WTC11 (cell line): ENCODE data around the gene DHDH. TPM values are rescaled to one million over a fixed set of nuclear protein-coding genes. Genes with fewer than 3 reads are reported as not detected.

ENCODE experiments used
- ATAC-seq: fragments of 200-7000 bp; cut with Tn5 transposase; 2 replicates; pipeline ENCODE4 v1.10.0; 2021; ENCODE audit warnings: mild to moderate bottlenecking, moderate library complexity
- CTCF ChIA-PET: fragments of 300-600 bp; sonication (Branson Sonifier 250); formaldehyde crosslinking; loops from one replicate; lab custom pipeline; 2021; ENCODE audit warnings: antibody characterized with exemption; lab: Charles Lee
- POLR2A ChIA-PET: fragments of 350-600 bp; sonication (Branson Sonifier 250); formaldehyde crosslinking; loops from one replicate; lab custom pipeline; 2021; ENCODE audit warnings: antibody characterized with exemption; lab: Charles Lee
- DNase-seq: peaks from one replicate; pipeline ENCODE4 v3.0.0; 2021; ENCODE audit warnings: low spot score
- H3K27ac Mint-ChIP-seq: 2 replicates; pipeline ENCODE4 v1.8.0; 2021; ENCODE audit warnings: mixed read lengths
- H3K27me3 Mint-ChIP-seq: 2 replicates; pipeline ENCODE4 v1.8.0; 2021; ENCODE audit warnings: low read depth, mild to moderate bottlenecking, moderate library complexity, mixed read lengths
- H3K36me3 Mint-ChIP-seq: 2 replicates; pipeline ENCODE4 v1.8.0; 2021; ENCODE audit warnings: mixed read lengths
- H3K4me1 Mint-ChIP-seq: 2 replicates; pipeline ENCODE4 v1.8.0; 2022; ENCODE audit warnings: mixed read lengths
- H3K4me3 Mint-ChIP-seq: 2 replicates; pipeline ENCODE4 v1.8.0; 2021; ENCODE audit warnings: mild to moderate bottlenecking, moderate library complexity, mixed read lengths
- H3K9me3 Mint-ChIP-seq: 2 replicates; pipeline ENCODE4 v1.8.0; 2021; ENCODE audit warnings: mixed read lengths
- CDX4 ChIP-seq: fragments of 250-450 bp; sonication (Bioruptor Pico); IDR thresholded peaks from 2 replicates; pipeline ENCODE4 v1.9.0; 2021; ENCODE audit warnings: moderate library complexity, mild to moderate bottlenecking, inconsistent platforms, borderline replicate concordance
- CREB1 ChIP-seq: sonication (generic); formaldehyde crosslinking; IDR thresholded peaks from 2 replicates; pipeline ENCODE4 v1.8.0; 2023; ENCODE audit warnings: mild to moderate bottlenecking, missing genetic modification reagents
- CREM ChIP-seq: sonication (generic); formaldehyde crosslinking; IDR thresholded peaks from 2 replicates; pipeline ENCODE4 v1.8.1; 2022; ENCODE audit warnings: mild to moderate bottlenecking, missing genetic modification reagents, moderate library complexity
- CTCF ChIP-seq: fragments of 200-600 bp; IDR thresholded peaks from 2 replicates; pipeline ENCODE4 v1.8.0; 2022; ENCODE audit warnings: antibody characterized with exemption
- ETV6 ChIP-seq: sonication (generic); formaldehyde crosslinking; IDR thresholded peaks from 2 replicates; pipeline ENCODE4 v1.8.1; 2022; ENCODE audit warnings: mild to moderate bottlenecking, missing genetic modification reagents
- FOXK1 ChIP-seq: sonication (generic); formaldehyde crosslinking; IDR thresholded peaks from 2 replicates; pipeline ENCODE4 v1.8.0; 2022; ENCODE audit warnings: mild to moderate bottlenecking, moderate library complexity, missing genetic modification reagents
- HMGXB4 ChIP-seq: sonication (generic); formaldehyde crosslinking; IDR thresholded peaks from 2 replicates; pipeline ENCODE4 v1.8.1; 2023; ENCODE audit warnings: mild to moderate bottlenecking, moderate library complexity, missing genetic modification reagents
- MXD4 ChIP-seq: fragments of 250-450 bp; sonication (Bioruptor Pico); IDR thresholded peaks from 2 replicates; pipeline ENCODE4 v1.8.0; 2021; ENCODE audit warnings: mild to moderate bottlenecking, moderate library complexity, borderline replicate concordance
- MYBL2 ChIP-seq: sonication (generic); formaldehyde crosslinking; IDR thresholded peaks from 2 replicates; pipeline ENCODE4 v1.8.1; 2023; ENCODE audit warnings: mild to moderate bottlenecking, moderate library complexity, missing genetic modification reagents
- NR2C2 ChIP-seq: sonication (generic); formaldehyde crosslinking; IDR thresholded peaks from 2 replicates; pipeline ENCODE4 v1.8.0; 2022; ENCODE audit warnings: mild to moderate bottlenecking, missing genetic modification reagents
- PREB ChIP-seq: sonication (generic); formaldehyde crosslinking; IDR thresholded peaks from 2 replicates; pipeline ENCODE4 v1.8.1; 2022; ENCODE audit warnings: mild to moderate bottlenecking, missing genetic modification reagents, moderate library complexity, borderline replicate concordance
- SOX15 ChIP-seq: fragments of 250-450 bp; sonication (Bioruptor Pico); IDR thresholded peaks from 2 replicates; pipeline ENCODE4 v1.9.0; 2021; ENCODE audit warnings: mild to moderate bottlenecking
- TEAD1 ChIP-seq: sonication (generic); formaldehyde crosslinking; IDR thresholded peaks from 2 replicates; pipeline ENCODE4 v1.8.0; 2022; ENCODE audit warnings: mild to moderate bottlenecking, missing genetic modification reagents
- ZBTB21 ChIP-seq: sonication (generic); formaldehyde crosslinking; IDR thresholded peaks from 2 replicates; pipeline ENCODE4 v1.8.1; 2023; ENCODE audit warnings: mild to moderate bottlenecking, missing genetic modification reagents, borderline replicate concordance
- ZNF121 ChIP-seq: sonication (generic); formaldehyde crosslinking; IDR thresholded peaks from 2 replicates; pipeline ENCODE4 v1.8.0; 2023; ENCODE audit warnings: missing genetic modification reagents
- ZNF138 ChIP-seq: sonication (generic); formaldehyde crosslinking; conservative IDR thresholded peaks from 2 replicates; pipeline ENCODE4 v1.8.1; 2022; ENCODE audit warnings: mild to moderate bottlenecking, moderate library complexity, missing genetic modification reagents
- total RNA-seq: library from RNA; stranded (reverse); gene quantifications from 3 replicates; pipeline ENCODE4 v1.2.3, GENCODE V29; 2021
- TF ChIP-seq, protein P1 (sequence below): sonication (generic); formaldehyde crosslinking; IDR thresholded peaks from 2 replicates; pipeline ENCODE4 v1.8.1; 2023; ENCODE audit warnings: mild to moderate bottlenecking, missing genetic modification reagents, moderate library complexity
- TF ChIP-seq, protein P2 (sequence below): sonication (generic); formaldehyde crosslinking; IDR thresholded peaks from 2 replicates; pipeline ENCODE4 v1.8.1; 2022; ENCODE audit warnings: low read depth, missing genetic modification reagents, borderline replicate concordance

DHDH gene
- total RNA-seq, 1 experiment from 2014 or later: 3.0 TPM

- ATAC-seq (no peak), DNase-seq (no peak)
- TF ChIP-seq, protein P1, sequence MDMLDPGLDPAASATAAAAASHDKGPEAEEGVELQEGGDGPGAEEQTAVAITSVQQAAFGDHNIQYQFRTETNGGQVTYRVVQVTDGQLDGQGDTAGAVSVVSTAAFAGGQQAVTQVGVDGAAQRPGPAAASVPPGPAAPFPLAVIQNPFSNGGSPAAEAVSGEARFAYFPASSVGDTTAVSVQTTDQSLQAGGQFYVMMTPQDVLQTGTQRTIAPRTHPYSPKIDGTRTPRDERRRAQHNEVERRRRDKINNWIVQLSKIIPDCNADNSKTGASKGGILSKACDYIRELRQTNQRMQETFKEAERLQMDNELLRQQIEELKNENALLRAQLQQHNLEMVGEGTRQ (CRISPR knock-in tag): no peak
- TF ChIP-seq PREB (CRISPR knock-in tag) (no peak), CDX4 (CRISPR knock-in tag) (no peak), MXD4 (CRISPR knock-in tag) (no peak), CTCF (no peak), ZNF121 (CRISPR knock-in tag) (no peak), CREM (CRISPR knock-in tag) (no peak), ZNF138 (CRISPR knock-in tag) (no peak), TEAD1 (CRISPR knock-in tag) (no peak), NR2C2 (CRISPR knock-in tag) (no peak), FOXK1 (CRISPR knock-in tag) (no peak), CREB1 (CRISPR knock-in tag) (no peak), ZBTB21 (CRISPR knock-in tag) (no peak), MYBL2 (no peak), SOX15 (CRISPR knock-in tag) (no peak), ETV6 (CRISPR knock-in tag) (no peak), HMGXB4 (CRISPR knock-in tag) (no peak)
- TF ChIP-seq, protein P2, sequence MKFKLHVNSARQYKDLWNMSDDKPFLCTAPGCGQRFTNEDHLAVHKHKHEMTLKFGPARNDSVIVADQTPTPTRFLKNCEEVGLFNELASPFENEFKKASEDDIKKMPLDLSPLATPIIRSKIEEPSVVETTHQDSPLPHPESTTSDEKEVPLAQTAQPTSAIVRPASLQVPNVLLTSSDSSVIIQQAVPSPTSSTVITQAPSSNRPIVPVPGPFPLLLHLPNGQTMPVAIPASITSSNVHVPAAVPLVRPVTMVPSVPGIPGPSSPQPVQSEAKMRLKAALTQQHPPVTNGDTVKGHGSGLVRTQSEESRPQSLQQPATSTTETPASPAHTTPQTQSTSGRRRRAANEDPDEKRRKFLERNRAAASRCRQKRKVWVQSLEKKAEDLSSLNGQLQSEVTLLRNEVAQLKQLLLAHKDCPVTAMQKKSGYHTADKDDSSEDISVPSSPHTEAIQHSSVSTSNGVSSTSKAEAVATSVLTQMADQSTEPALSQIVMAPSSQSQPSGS (CRISPR knock-in tag): no peak
- no peak overlapping the region for H3K27ac Mint-ChIP-seq
- CTCF ChIA-PET: interaction anchor here (1.4 kb wide), 1 partner anchor 85 kb away, joined by 3 read pairs; no protein-coding TSS in a partner anchor
- H3K4me3 Mint-ChIP-seq: no peak overlapping the region
- no peaks in the 10 kb centered on the region for H3K4me1 Mint-ChIP-seq
- H3K27me3 Mint-ChIP-seq: no peaks in the 10 kb centered on the region
- POLR2A ChIA-PET: no interaction called here
- peaks cover 50% of the 10 kb centered on the region for H3K36me3 Mint-ChIP-seq
- H3K9me3 Mint-ChIP-seq: no peaks in the 10 kb centered on the region
Measured at GRCh38 chr19:48914181-48914580, 19.3 kb upstream of the DHDH start.

GRCh38 chr19:48915757-48916156 lies 17.7 kb upstream of the DHDH start:
- ATAC-seq (no peak), DNase-seq (no peak)
- Mint-ChIP-seq H3K27ac (no peak overlapping the region), H3K27me3 (no peaks in the 10 kb centered on the region), H3K4me1 (no peaks in the 10 kb centered on the region), H3K4me3 (no peak overlapping the region), H3K9me3 (no peaks in the 10 kb centered on the region), H3K36me3 (peaks cover 41% of the 10 kb centered on the region)
- CTCF ChIA-PET: no interaction called here
- no peak for TF ChIP-seq FOXK1 (CRISPR knock-in tag)
- peak; percentile 17; the same call in 1 of the 2 replicates for TF ChIP-seq ZNF121 (CRISPR knock-in tag)
- POLR2A ChIA-PET: no interaction called here
